WTC11 (cell line): ENCODE measurements around the gene RABGEF1. TPM values are rescaled to one million over a fixed set of nuclear protein-coding genes. Genes with fewer than 3 reads are reported as not detected.
"Not testable (repeated sequence)": the region's sequence is repeated elsewhere in the genome, so short reads cannot be mapped to it uniquely, and the experiment has no call there.

Source experiments
- ATAC-seq: fragments of 200-7000 bp; cut with Tn5 transposase; 2 replicates; pipeline ENCODE4 v1.10.0; 2021; ENCODE audit warnings: mild to moderate bottlenecking, moderate library complexity
- CTCF ChIA-PET: fragments of 300-600 bp; sonication (Branson Sonifier 250); formaldehyde crosslinking; loops from one replicate; lab custom pipeline; 2021; ENCODE audit warnings: antibody characterized with exemption; lab: Charles Lee
- POLR2A ChIA-PET: fragments of 350-600 bp; sonication (Branson Sonifier 250); formaldehyde crosslinking; loops from one replicate; lab custom pipeline; 2021; ENCODE audit warnings: antibody characterized with exemption; lab: Charles Lee
- DNase-seq: peaks from one replicate; pipeline ENCODE4 v3.0.0; 2021; ENCODE audit warnings: low spot score
- H3K27ac Mint-ChIP-seq: 2 replicates; pipeline ENCODE4 v1.8.0; 2021; ENCODE audit warnings: mixed read lengths
- H3K27me3 Mint-ChIP-seq: 2 replicates; pipeline ENCODE4 v1.8.0; 2021; ENCODE audit warnings: low read depth, mild to moderate bottlenecking, moderate library complexity, mixed read lengths
- H3K36me3 Mint-ChIP-seq: 2 replicates; pipeline ENCODE4 v1.8.0; 2021; ENCODE audit warnings: mixed read lengths
- H3K4me1 Mint-ChIP-seq: 2 replicates; pipeline ENCODE4 v1.8.0; 2022; ENCODE audit warnings: mixed read lengths
- H3K4me3 Mint-ChIP-seq: 2 replicates; pipeline ENCODE4 v1.8.0; 2021; ENCODE audit warnings: mild to moderate bottlenecking, moderate library complexity, mixed read lengths
- H3K9me3 Mint-ChIP-seq: 2 replicates; pipeline ENCODE4 v1.8.0; 2021; ENCODE audit warnings: mixed read lengths
- AR ChIP-seq: fragments of 250-450 bp; sonication (Bioruptor Pico); IDR thresholded peaks from 2 replicates; pipeline ENCODE4 v1.9.0; 2021; ENCODE audit warnings: mild to moderate bottlenecking
- ATF6 ChIP-seq: sonication (generic); formaldehyde crosslinking; IDR thresholded peaks from 2 replicates; pipeline ENCODE4 v1.8.1; 2023; ENCODE audit warnings: mild to moderate bottlenecking, missing genetic modification reagents
- CDX4 ChIP-seq: fragments of 250-450 bp; sonication (Bioruptor Pico); IDR thresholded peaks from 2 replicates; pipeline ENCODE4 v1.9.0; 2021; ENCODE audit warnings: moderate library complexity, mild to moderate bottlenecking, inconsistent platforms, borderline replicate concordance
- ESRRA ChIP-seq: sonication (generic); formaldehyde crosslinking; IDR thresholded peaks from 2 replicates; pipeline ENCODE4 v1.8.1; 2022; ENCODE audit warnings: mild to moderate bottlenecking, missing genetic modification reagents, borderline replicate concordance
- ETV6 ChIP-seq: sonication (generic); formaldehyde crosslinking; IDR thresholded peaks from 2 replicates; pipeline ENCODE4 v1.8.1; 2022; ENCODE audit warnings: mild to moderate bottlenecking, missing genetic modification reagents
- FOXJ3 ChIP-seq: sonication (generic); formaldehyde crosslinking; IDR thresholded peaks from 2 replicates; pipeline ENCODE4 v1.9.0; 2021; ENCODE audit warnings: missing genetic modification reagents, mild to moderate bottlenecking, borderline replicate concordance
- FOXP1 ChIP-seq: sonication (generic); formaldehyde crosslinking; IDR thresholded peaks from 2 replicates; pipeline ENCODE4 v1.8.0; 2022; ENCODE audit warnings: missing genetic modification reagents, mild to moderate bottlenecking, moderate library complexity, borderline replicate concordance
- FOXP4 ChIP-seq: sonication (generic); formaldehyde crosslinking; IDR thresholded peaks from 2 replicates; pipeline ENCODE4 v1.8.0; 2022; ENCODE audit warnings: mild to moderate bottlenecking, missing genetic modification reagents
- GTF2I ChIP-seq: fragments of 250-450 bp; sonication (Bioruptor Pico); conservative IDR thresholded peaks from 2 replicates; pipeline ENCODE4 v1.4.0; 2021; ENCODE audit warnings: mild to moderate bottlenecking
- JUN ChIP-seq: sonication (generic); formaldehyde crosslinking; IDR thresholded peaks from 2 replicates; pipeline ENCODE4 v1.8.0; 2023; ENCODE audit warnings: mild to moderate bottlenecking, missing genetic modification reagents
- ZNF121 ChIP-seq: sonication (generic); formaldehyde crosslinking; IDR thresholded peaks from 2 replicates; pipeline ENCODE4 v1.8.0; 2023; ENCODE audit warnings: missing genetic modification reagents
- ZNF416 ChIP-seq: fragments of 250-450 bp; sonication (Bioruptor Pico); IDR thresholded peaks from 2 replicates; pipeline ENCODE4 v1.9.0; 2021; ENCODE audit warnings: mild to moderate bottlenecking, inconsistent platforms
- total RNA-seq: library from RNA; stranded (reverse); gene quantifications from 3 replicates; pipeline ENCODE4 v1.2.3, GENCODE V29; 2021

Gene RABGEF1
- total RNA-seq, 1 experiment from 2014 or later = 18.1 TPM

- TF ChIP-seq ZNF416 (no peak), FOXP4 (no peak), ZNF121 (CRISPR knock-in tag) (peak; percentile 95), GTF2I (0 out of 2 replicates have a peak, but pooled peaks have one; percentile 21), ETV6 (CRISPR knock-in tag) (no peak), CDX4 (no peak)
- ChIA-PET CTCF (no interaction called here), POLR2A (no interaction called here)
- ATAC-seq (no peak), DNase-seq (no peak)
- Mint-ChIP-seq H3K27me3 (no peaks in the 10 kb centered on the region), H3K9me3 (no peaks in the 10 kb centered on the region), H3K4me3 (peak overlapping the region; percentile 93), H3K4me1 (peaks cover 12% of the 10 kb centered on the region), H3K36me3 (no peaks in the 10 kb centered on the region), H3K27ac (no peak overlapping the region)
These were observed 1.1 kb downstream of the RABGEF1 start for GRCh38 chr7:66741710-66742049.

GRCh38 chr7:66742298-66742697 lies 1.8 kb downstream of the RABGEF1 start:
- H3K36me3 Mint-ChIP-seq, CTCF ChIA-PET, DNase-seq, H3K9me3 Mint-ChIP-seq, H3K27me3 Mint-ChIP-seq, ATAC-seq: not testable (repeated sequence)
- peak overlapping the region; percentile 65 for H3K27ac Mint-ChIP-seq
- H3K4me3 Mint-ChIP-seq = peak overlapping the region; percentile 41
- H3K4me1 Mint-ChIP-seq = peaks cover 12% of the 10 kb centered on the region
- POLR2A ChIA-PET = interaction anchor here (0.6 kb wide), 1 partner anchor 68 kb away, joined by 3 read pairs; no protein-coding TSS in a partner anchor

- DNase-seq (no peak), ATAC-seq (no peak)
- H3K27ac Mint-ChIP-seq = no peak overlapping the region
- TF ChIP-seq FOXP1 (CRISPR knock-in tag) = no peak
- no peak for TF ChIP-seq ZNF416
- no peak for TF ChIP-seq FOXJ3
- TF ChIP-seq AR (CRISPR knock-in tag) = no peak
- no peak for TF ChIP-seq FOXP4
- TF ChIP-seq ESRRA = no peak
- TF ChIP-seq ATF6 (CRISPR knock-in tag) = no peak
- no peak for TF ChIP-seq JUN (CRISPR knock-in tag)
- no peak overlapping the region for H3K4me3 Mint-ChIP-seq
- 0 out of 2 replicates have a peak, but pooled peaks cover 2% of the 10 kb centered on the region for H3K36me3 Mint-ChIP-seq
- H3K4me1 Mint-ChIP-seq = peaks cover 7% of the 10 kb centered on the region; the same call in 1 of the 2 replicates
- no peaks in the 10 kb centered on the region for H3K9me3 Mint-ChIP-seq
- ChIA-PET CTCF (no interaction called here), POLR2A (interaction anchor here (0.6 kb wide), 1 partner anchor 251 kb away, joined by 3 read pairs; no protein-coding TSS in a partner anchor)
- no peaks in the 10 kb centered on the region for H3K27me3 Mint-ChIP-seq
These were observed 3.4 kb downstream of the RABGEF1 start for GRCh38 chr7:66743920-66744319.
